ENCODE data around the gene ELOVL5. TPM values are rescaled to one million over a fixed set of nuclear protein-coding genes. Genes with fewer than 3 reads are reported as not detected.
"Not testable (repeated sequence)": the region's sequence is repeated elsewhere in the genome, so short reads cannot be mapped to it uniquely, and the experiment has no call there.

Gene ELOVL5, protein sequence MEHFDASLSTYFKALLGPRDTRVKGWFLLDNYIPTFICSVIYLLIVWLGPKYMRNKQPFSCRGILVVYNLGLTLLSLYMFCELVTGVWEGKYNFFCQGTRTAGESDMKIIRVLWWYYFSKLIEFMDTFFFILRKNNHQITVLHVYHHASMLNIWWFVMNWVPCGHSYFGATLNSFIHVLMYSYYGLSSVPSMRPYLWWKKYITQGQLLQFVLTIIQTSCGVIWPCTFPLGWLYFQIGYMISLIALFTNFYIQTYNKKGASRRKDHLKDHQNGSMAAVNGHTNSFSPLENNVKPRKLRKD
- total RNA-seq = 29.7 and 50.8 TPM in 2 replicates
- 38.5 TPM for polyA plus RNA-seq (2012)

DNA sequence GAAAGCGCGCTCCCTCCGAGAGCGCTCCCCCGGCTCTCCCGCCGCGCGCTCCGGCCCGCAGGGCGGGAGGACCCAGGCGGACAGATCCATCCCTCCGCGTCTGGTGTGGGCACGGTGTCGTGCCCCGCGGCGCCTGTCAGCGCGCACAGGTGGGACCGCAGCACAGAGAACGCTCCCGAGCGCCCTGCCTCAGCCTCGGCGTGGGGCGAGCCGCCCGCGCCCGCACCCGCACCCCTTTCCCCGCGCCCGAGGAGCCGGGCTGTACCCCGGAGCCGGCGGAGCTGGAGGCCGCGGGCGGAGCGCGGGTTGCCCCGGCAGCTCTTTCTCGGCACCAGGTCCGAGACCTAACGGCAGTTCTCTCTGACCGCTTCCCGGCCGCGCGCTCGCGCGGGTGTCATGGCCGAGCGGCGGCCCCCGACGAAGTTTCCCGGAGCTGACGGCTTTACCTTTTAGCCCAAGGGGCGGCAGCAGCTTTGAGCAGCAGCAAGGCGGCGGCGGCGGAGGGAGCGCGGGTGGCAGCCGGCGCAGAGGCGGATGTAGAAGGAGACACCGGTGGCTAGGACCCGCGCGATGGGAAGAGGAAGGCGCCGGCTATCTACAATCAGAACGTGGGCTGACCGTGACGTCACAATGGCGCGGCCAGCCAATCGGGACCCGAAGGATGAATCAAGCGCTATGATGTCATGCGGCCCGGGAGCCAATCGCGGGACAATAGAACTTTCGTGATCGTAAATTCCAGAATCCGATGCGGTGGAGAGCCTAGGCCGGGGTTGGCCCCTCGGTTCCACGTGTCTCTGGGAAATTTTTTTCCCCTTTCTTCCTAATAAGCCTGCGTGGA lies at the start of gene ELOVL5:
Gene ELOVL5 (minus strand): TSS at position 580 of the 838 bp plus-strand sequence. CDS start 53,251 bp downstream, outside the sequence.
- peak; percentile 99 for DNase-seq (ENCODE audit: low read depth)

DNA sequence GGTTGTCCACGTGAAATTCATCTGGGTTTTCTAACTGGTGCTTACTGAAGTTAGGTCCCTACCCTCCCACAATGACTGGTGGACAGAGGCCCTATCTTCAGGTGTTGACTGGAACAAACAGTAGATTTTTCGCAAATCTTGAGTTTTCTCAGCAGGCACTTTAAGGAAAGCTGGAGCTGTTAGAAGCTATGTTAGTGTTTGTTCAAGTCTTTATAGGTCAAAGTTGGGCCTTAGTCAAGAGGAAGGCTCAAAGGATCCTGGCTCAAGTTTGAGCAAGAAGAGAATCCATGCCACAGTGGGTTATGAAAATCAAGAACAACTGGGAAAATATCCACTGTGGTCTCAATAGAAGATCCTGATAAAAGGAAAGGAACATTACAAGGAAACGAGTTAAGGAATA lies 48.5 kb upstream of the ELOVL5 start:
- DNase-seq (ENCODE audit: low read depth) = no peak

DNA sequence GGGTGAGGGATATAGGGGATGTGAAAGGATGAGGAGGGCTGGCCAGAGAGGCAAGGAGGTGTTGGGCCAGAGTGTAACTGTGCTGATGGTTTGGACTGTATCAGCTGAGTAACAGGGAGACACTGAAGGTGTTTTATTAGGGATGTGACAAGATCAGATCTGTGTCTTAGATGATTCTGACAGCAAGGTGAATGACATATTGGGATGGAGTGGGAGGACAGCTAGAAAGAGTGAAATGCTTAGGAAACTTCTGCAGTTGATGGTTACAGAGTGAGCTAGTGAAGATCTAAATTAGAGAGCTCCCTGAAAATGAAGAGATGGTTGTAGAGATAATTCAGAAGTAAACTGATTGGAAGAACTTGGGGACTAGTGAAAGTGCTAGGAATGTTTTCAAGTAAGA lies 47.2 kb upstream of the ELOVL5 start:
- DNase-seq (ENCODE audit: low read depth) = no peak

DNA sequence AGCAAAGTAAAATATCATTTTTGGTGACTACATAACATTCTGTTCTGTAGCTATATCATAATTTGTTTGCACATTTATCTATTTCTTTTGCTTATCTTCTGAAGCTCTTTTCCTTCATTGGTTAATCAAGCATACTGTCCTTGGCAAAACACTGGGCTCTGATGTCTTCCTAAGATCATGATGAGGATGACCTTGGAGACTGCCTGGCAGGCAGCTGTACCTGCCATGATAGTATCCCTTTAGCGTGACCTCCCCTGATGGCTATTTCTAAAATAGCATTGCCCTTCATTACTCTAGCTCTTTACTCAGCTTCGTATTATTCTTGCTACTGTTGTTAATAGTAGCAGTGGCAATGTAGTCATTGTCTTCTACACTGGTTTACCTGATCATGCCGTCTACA lies 46.0 kb upstream of the ELOVL5 start:
- DNase-seq (ENCODE audit: low read depth) = no peak

DNA sequence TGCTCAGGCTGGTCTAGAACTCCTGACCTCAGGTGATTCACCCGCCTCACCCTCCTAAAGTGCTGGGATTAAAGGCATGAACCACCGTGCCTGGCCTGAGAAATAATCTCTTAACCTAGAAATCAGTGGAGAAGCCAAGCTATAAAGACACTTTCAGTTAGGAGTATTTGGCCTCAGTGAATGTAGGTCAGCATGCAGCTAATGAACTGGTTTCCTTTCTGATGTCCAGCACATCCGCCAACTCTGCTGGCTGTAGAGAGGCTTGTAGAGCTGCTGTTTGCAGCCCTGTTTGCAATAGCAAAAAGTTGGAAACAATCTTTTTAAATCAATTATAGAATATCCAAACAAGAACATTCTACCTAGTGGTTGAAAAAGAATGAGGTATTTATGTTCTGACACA lies 42.4 kb upstream of the ELOVL5 start:
- DNase-seq (ENCODE audit: low read depth) = no peak

DNA sequence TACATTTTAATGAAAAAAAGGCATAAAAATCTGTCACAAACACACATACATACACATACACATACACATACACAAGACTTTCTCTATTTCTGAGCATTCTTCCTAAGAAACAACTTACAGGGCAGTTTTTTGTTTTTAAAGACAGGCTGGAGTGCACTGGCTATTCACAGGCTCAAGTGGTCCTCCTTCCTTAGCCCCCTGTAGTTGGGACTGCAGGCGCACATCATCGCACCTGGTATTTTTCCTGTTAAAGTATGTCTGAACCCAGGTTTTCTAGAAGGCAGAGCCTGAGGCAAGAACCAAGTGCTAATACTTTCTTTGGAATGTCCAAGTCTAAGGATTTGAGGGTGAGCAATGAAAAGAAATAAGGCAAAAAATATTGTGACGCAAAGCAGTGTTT lies 41.3 kb upstream of the ELOVL5 start:
- DNase-seq (ENCODE audit: low read depth) = no peak

DNA sequence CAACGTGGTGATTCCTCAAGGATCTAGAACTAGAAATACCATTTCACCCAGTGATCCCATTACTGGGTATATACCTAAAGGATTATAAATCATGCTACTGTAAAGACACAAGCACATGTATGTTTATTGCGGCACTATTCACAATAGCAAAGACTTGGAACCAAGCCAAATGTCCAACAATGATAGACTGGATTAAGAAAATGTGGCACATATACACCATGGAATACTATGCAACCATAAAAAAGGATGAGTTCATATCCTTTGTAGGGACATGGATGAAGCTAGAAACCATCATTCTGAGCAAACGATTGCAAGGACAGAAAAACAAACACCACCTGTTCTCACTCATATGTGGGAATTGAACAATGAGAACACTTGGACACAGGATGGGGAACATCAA lies 39.9 kb upstream of the ELOVL5 start:
- DNase-seq (ENCODE audit: low read depth) = not testable (repeated sequence)

DNA sequence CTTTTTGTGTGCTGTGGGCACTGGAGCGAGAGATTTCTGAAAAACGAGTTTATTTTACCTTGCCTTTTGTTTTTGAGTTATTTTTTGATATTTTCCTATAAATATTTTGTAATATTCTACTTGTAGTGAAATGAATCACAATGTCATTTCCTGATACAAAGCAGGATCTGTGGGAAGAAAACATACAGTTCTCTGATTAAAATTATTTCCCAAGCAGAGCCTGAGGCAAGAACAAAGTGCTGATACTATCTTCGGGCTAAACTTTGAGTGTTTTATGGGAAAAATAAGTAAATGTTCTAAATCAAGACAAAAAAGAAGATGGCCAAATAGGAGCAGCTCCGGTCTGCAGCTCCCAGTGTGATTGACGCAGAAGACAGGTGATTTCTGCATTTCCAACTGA lies 33.7 kb upstream of the ELOVL5 start:
- DNase-seq (ENCODE audit: low read depth) = no peak

DNA sequence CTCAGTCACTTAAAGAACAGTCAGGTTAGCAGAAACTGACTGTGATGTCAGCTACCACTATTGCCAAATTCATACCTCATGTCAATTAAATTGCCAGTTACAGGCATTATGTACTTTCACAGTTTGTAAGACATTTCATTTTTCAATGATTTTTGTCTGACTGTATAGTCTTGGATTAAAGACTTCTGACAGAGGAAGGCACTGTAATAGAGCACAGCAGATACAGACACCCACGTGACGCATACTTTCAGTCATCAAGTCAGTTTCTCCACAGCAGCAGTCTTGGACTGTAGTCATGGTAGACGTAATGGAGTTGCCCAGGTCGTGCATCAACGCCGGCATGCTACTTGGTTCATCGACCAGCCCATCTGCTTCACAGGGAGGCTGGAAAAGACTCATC lies 29.5 kb upstream of the ELOVL5 start:
- DNase-seq (ENCODE audit: low read depth) = no peak

DNA sequence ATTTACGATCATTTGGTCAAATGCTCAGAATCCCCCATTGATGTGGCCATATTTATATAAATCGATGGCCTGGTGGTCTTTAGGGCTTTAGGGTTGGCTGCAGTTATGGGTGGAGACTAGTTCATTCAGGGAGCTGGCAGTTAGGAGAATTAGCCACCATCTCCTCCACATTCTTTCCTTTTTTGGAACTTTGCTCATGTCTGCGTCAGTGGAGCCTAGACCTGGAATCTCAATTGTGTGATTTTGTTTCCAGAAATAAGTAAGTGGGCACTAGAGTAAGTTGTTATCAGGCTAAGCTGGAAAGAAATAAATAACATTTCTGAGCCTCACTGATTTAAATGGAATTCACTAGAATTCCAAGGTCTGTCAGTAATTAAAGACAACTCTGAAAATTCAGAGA lies 29.0 kb upstream of the ELOVL5 start:
- DNase-seq (ENCODE audit: low read depth) = no peak

DNA sequence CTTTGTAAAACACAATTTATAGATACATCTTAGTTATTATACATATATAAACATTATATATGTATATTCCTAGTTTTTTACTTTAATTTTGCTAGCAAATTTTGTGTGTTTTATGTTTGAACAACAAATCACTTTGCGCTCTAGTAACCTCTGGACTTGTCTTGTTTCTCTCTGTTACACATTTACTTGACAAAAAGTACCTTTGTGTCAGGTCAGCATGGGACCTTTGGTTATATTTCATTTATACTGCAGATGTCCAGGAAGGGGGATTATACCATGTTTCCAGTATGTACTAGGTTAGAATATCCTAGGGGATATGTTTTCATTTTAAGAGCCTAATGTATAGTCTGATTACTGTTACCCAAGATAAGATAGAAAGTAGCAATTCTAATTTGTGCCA lies 28.5 kb upstream of the ELOVL5 start:
- DNase-seq (ENCODE audit: low read depth) = no peak

DNA sequence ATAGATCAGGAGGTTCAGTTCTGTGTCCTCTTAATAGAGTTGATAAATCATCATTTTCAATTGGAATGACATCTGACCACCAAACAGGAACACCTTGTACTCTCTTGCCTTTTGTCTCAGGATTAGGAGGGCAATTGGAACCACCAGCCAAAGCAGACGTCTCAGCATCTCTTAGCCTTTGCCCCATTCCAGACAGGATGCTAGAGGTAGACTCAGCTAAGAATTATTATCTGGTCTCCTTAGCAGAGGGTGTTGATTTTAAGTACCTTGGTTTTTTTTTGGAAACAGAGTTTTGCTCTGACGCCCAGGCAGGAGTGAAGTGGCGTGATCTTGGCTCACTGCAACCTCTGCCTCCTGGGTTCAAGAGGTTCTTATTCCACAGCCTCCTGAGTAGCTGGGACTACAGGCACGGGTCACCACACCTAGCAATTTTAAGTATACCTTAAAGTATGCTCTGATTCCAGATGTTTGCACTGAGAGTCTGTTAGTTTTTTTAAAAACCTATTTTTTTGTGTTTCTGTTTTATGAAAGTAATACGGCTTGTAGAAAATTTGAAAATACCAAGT lies 28.0 kb upstream of the ELOVL5 start:
- no peak for DNase-seq (ENCODE audit: low read depth)

DNA sequence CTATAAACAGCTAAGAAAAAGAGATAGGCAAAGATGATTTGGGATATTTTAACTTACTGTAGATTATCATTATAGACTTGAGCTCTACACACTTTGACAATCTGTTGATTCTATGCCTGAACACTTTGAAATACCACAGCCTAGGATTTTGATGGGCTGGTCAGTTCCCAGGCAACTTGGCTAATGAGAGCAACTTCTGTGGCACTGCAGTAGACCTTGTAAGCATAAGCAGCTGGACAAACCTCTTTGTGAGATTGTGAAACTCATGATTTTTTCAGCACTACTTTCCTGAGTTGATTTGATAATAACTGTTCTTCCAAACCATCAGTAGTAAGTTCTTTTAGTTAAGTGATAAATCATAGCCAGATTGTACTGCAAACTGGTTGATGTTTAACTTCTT lies 27.1 kb upstream of the ELOVL5 start:
- peak; percentile 12 for DNase-seq (ENCODE audit: low read depth)

DNA sequence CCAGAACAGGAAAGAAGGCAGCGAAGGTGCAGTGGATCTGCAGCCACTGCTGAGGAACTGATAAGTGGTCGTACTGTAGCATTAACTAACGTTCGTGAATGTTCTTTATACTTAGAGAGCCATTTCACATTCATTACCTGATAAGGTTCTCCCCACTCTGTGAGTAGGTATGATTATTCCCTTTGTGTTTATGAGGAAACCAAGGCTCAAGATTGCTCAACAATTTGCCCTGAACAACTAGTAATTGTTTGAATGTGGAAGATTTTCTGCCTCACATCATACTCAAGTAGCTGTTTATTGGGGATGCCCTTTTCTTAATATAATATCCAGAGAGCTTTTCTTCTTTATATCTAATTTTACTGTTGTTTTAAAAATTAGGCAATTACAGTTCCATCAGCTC lies 24.9 kb upstream of the ELOVL5 start:
- no peak for DNase-seq (ENCODE audit: low read depth)

DNA sequence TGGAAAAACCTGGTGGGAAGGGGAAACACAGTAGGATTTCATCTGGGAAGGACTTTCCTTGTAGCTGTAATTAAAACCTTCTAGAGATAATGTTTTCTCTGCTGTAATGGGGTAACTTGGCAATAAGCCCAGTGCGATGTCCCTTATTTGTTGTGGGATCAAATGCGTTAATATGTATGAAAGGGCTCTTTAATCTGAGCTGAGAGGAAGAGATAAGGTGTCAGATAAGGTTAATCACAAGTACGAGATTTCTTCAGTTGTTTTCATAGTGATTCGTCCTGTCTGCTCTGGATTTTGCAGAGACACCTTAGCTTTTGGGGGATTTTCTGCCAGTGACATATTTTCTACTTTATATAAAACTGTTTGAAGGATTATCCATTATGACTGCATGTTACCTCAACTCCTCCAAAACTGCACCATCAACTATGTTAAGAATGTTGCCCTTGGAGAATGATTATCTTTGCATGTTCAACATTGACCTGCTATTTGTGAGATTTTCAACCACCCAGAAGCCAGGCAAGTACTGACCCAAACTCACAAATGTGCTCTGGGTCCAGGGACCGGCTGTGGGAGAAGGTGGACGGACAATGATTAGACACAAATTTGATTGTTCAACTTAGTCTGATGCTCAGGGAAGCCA lies 21.2 kb upstream of the ELOVL5 start:
- DNase-seq (ENCODE audit: low read depth) = no peak

DNA sequence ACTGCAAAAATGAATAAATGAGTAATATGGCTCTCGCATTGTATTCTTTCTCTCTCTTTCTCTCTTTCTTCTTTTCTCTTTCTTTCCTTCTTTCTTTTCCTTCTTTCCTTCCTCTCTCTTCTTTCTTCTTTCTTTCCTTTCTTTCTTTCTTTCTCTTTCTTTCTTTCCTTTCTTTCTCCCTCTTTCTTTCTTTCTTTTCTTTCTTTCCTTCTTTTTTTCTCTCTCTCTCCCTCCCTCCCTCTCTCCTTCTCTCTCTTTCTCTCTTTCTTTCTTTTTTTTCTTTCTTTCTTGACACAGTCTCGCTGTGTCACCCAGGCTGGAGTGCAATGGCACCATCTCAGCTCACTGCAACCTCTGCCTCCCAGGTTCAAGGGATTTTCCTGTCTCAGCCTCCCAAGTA lies 20.3 kb upstream of the ELOVL5 start:
- no peak for DNase-seq (ENCODE audit: low read depth)

DNA sequence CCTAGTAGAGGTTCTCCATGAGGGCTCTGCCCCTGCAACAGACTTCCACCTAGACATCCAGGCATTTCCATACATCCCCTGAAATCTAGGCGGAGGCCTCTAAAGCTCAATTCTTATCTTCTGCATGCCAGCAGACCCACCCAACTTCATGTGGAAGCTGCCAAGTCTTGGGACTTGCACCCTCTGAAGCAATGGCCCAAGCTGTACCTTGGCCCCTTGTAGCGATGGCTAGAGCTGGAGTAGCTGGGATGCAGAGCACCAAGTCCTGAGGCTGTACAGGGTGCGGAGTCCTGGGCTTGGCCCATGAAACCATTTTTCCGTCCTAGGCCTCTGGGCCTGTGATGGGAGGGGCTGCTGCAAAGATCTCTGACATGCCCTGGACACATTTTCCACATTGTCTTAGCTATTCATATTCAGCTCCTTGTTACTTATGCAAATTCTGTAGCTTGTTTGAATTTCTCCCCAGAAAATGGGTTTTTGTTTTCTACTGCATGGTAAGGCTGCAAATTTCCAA lies 17.4 kb upstream of the ELOVL5 start:
- no peak for DNase-seq (ENCODE audit: low read depth)

DNA sequence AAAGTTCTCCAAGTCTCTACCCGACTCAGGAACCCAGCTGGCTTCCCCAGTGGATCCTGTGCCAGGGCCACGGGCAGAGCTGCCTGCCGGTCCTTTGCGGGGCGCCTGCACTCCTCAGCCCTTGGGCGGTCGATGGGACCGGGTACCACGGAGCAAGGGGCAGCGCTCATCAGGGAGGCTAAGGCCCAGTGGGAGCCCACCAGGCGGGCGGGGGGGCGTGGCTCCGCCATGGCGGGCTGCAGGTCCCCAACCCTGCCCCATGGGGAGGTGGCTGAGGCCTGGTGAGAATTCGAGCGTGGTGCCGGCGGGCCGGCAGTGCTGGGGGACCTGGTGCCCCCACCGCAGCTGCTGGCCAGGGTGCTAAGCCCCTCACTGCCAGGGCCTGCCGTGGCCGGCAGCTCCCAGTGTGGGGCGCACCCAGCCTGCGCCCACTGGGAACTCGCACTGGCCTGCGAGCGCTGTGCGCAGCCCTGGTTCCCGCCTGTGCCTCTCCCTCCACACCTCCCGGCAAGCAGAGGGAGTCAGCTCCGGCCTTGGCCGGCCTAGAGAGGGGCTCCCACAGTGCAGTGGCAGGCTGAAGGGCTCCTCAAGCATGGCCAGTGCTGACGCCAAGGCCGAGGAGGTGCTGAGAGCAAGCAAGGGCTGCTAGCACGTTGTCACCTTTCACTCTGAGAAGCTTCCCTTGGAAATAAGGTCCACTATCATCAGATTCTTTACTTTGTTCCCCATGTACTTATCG lies 14.8 kb upstream of the ELOVL5 start:
- DNase-seq (ENCODE audit: low read depth) = no peak

DNA sequence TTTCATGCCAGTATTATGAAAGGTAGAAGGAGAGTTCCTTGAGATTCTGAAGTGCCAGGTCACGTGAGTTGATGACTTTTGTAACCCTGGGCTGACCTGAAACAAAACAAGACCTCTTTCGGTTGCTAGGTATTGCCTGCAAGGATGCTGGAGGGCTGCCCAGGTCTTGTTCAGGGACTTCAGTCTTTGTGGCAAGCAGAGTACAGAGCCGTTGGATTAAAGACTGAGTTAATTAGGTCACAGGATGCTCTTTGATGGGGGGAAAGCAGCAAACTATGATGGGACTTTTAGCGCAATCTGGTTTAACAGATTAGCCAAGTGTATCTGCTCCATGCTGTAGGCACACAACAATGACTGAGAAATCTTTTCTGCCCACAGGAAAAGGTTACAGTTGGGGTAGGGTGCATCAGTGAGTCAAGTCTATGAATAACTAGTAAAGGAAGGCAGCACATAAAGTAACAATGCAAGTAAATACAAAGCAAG lies 12.8 kb upstream of the ELOVL5 start:
- no peak for DNase-seq (ENCODE audit: low read depth)

DNA sequence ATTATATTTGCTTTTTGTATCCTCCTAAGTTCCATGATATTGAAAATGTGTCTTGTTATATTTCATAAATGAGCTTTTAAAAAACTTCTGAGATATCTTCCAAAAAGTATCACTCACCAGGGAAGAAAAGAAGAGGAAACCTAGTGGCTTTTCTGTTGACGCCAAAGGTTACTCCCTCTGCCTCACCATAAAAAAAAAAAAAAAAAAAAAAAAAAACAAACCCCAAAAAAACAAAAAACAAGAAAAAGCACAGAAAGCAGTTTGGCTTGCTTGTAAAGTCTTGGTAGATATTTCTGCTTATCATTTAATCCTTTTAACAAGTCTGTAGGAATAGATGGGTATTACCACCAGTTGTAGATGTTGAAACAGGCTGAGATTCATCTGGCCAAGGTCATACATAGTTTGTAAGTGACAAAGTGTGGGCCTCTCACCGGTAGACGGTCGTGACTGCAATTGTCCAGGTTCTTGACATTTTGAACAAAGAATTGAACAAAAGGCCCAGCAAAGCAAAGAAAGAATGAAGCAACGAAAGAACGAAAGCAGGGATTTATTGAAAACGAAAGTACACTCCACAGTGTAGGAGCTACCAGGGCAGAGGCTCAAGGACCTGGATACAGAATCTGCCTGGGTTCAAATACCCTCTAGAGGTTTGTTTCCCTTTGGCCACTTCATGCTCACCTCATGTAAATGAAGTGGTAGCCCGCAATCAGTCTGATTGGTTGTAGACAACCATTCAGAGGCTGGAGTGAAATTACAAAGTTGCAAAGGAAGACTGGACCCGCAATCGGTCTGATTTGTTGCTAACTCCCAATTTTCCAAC lies 11.6 kb upstream of the ELOVL5 start:
- DNase-seq (ENCODE audit: low read depth) = peak; percentile 29
